ENCODE results near the gene DTX1. TPM values are rescaled to one million over a fixed set of nuclear protein-coding genes. Genes with fewer than 3 reads are reported as not detected.

The DTX1 gene
- total and polyA plus RNA-seq, 2 of the 13 experiments (the other 11 are each of a cell fraction or from before 2014, with no cell fraction given): not detected

- TF ChIP-seq YEATS2 (CRISPR knock-in tag; IDR thresholded peaks at IDR 0.05; ENCODE audit: borderline replicate concordance) (no peak), ZNF800 (CRISPR knock-in tag; IDR thresholded peaks at IDR 0.05) (peak; percentile 50; the same call in 1 of the 2 replicates)
These were observed 78.9 kb downstream of the DTX1 start, which contains the start of gene RASAL1 (continued) for GRCh38 chr12:113135178-113136127.

GRCh38 chr12:113136128-113136989 lies 79.8 kb downstream of the DTX1 start:
- CTCF ChIA-PET (ENCODE audit: low intra/inter-chr PET ratio, low total read pairs): no interaction called here
- H3K9me3 ChIP-seq (ENCODE audit: low read length): no peaks in the 10 kb centered on the region
- no peaks in the 10 kb centered on the region for H3K79me2 ChIP-seq (ENCODE audit: insufficient read depth, low read length)
- no TSS peak for BruUV-seq (replicated peaks)
- POLR2A ChIA-PET: no interaction called here
- in situ Hi-C loops (cut with HindIII; ENCODE audit: extremely low pct_ligation_motif_present, low pct_unique_long_range_greater_than_20kb): no loop called here
- 0 out of 2 replicates have a peak overlapping the region, but pooled peaks have one; percentile 12 for H3K4me2 ChIP-seq (ENCODE audit: low read depth, low read length)
- H3K4me3 ChIP-seq (replicated peaks in 1 of 3; ENCODE audit: insufficient read depth in 1 of 3, low read depth in 2 of 3, low read length in 3 of 3): no peak overlapping the region
- H4K20me1 ChIP-seq (ENCODE audit: insufficient read depth, low read length): no peaks in the 10 kb centered on the region
- WGBS (ENCODE audit: low lambda C conversion rate): 25% methylated on average over 21 of the region's 21 CpGs
- ATAC-seq: no peak
- H3K36me3 ChIP-seq (replicated peaks in 1 of 2; ENCODE audit: control insufficient read depth in 1 of 2, insufficient read depth in 2 of 2, low read length in 2 of 2): no peaks in the 10 kb centered on the region
- H3K27me3 ChIP-seq (ENCODE audit: control insufficient read depth in 1 of 2, insufficient read depth in 2 of 2, low read length in 2 of 2): peaks cover 0 to 1% of the 10 kb centered on the region in 2 experiments; a peak in 1 of 5 replicates
- intact Hi-C loops (cut with micrococcal nuclease; ENCODE audit: unreplicated experiment): no loop called here
- H3K4me1 ChIP-seq (ENCODE audit: insufficient read depth, low read length): no peaks in the 10 kb centered on the region
- FAIRE-seq: no peak
- H2AFZ ChIP-seq (ENCODE audit: low read length): no peak overlapping the region
- no peak for DNase-seq (ENCODE audit: low spot score)
- no peak overlapping the region for H3K9ac ChIP-seq (ENCODE audit: insufficient read depth, low read depth, low read length)
- no peak overlapping the region for H3K27ac ChIP-seq (ENCODE audit: extremely low read length, insufficient read depth, low read length)
- no peak for TF ChIP-seq ZMAT5 (CRISPR knock-in tag; IDR thresholded peaks at IDR 0.05; ENCODE audit: borderline replicate concordance, low read depth)
- TF ChIP-seq ZBTB7B (CRISPR knock-in tag; IDR thresholded peaks at IDR 0.05): no peak
- TF ChIP-seq JUND (CRISPR knock-in tag; IDR thresholded peaks at IDR 0.05): no peak
- TF ChIP-seq RBM39 (IDR thresholded peaks at IDR 0.05; ENCODE audit: low read depth, low read length, poor library complexity, severe bottlenecking): no peak
- TF ChIP-seq KAT8 (CRISPR knock-in tag; IDR thresholded peaks at IDR 0.05): no peak
- TF ChIP-seq DBP (CRISPR knock-in tag; IDR thresholded peaks at IDR 0.05; ENCODE audit: not compliant biosample characterization): no peak
- no peak for TF ChIP-seq ZNF576 (CRISPR knock-in tag; IDR thresholded peaks at IDR 0.05)
- no peak for TF ChIP-seq EHMT2 (IDR thresholded peaks at IDR 0.05; ENCODE audit: borderline replicate concordance, low read depth, low read length)
- no peak for TF ChIP-seq ZNF839 (CRISPR knock-in tag; IDR thresholded peaks at IDR 0.05; ENCODE audit: borderline replicate concordance)
- no peak for TF ChIP-seq SNAPC2 (CRISPR knock-in tag; IDR thresholded peaks at IDR 0.05)
- TF ChIP-seq ZNF772 (CRISPR knock-in tag; IDR thresholded peaks at IDR 0.05): no peak
- TF ChIP-seq KLF6 (CRISPR knock-in tag; IDR thresholded peaks at IDR 0.05): no peak
- TF ChIP-seq PBX2 (CRISPR knock-in tag; IDR thresholded peaks at IDR 0.05): no peak

Data from HepG2 (cell line).